ENCODE data around the gene SLC37A1. TPM values are rescaled to one million over a fixed set of nuclear protein-coding genes. Genes with fewer than 3 reads are reported as not detected.

SLC37A1 gene
- total RNA-seq, 1 experiment from 2014 or later, result 38.3 TPM

- DNase-seq, result peak; percentile 19
Measured at GRCh38 chr21:42570841-42571387, 57.3 kb downstream of the SLC37A1 start.

GRCh38 chr21:42571391-42572150 lies 57.9 kb downstream of the SLC37A1 start:
- H4K20me1 ChIP-seq (ENCODE audit: low read length), result no peaks in the 10 kb centered on the region
- POLR2A ChIA-PET (ENCODE audit: unreplicated experiment), result no interaction called here
- BruUV-seq (replicated peaks), result no TSS peak
- H3K9ac ChIP-seq (ENCODE audit: low read length), result no peak overlapping the region
- no peaks in the 10 kb centered on the region for H3K9me2 ChIP-seq (replicated peaks; ENCODE audit: low read length)
- CTCF ChIA-PET, result no interaction called here
- H3F3A ChIP-seq (ENCODE audit: low read length, unreplicated experiment), result no peaks in the 10 kb centered on the region
- H3K9me3 ChIP-seq (ENCODE audit: low read length), result no peaks in the 10 kb centered on the region
- TF ChIP-seq, protein P1, sequence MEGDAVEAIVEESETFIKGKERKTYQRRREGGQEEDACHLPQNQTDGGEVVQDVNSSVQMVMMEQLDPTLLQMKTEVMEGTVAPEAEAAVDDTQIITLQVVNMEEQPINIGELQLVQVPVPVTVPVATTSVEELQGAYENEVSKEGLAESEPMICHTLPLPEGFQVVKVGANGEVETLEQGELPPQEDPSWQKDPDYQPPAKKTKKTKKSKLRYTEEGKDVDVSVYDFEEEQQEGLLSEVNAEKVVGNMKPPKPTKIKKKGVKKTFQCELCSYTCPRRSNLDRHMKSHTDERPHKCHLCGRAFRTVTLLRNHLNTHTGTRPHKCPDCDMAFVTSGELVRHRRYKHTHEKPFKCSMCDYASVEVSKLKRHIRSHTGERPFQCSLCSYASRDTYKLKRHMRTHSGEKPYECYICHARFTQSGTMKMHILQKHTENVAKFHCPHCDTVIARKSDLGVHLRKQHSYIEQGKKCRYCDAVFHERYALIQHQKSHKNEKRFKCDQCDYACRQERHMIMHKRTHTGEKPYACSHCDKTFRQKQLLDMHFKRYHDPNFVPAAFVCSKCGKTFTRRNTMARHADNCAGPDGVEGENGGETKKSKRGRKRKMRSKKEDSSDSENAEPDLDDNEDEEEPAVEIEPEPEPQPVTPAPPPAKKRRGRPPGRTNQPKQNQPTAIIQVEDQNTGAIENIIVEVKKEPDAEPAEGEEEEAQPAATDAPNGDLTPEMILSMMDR (conservative IDR thresholded peaks at IDR 0.05; ENCODE audit: low read depth, low read length), result no peak
- TF ChIP-seq EZH2phosphoT487 (IDR thresholded peaks at IDR 0.05; ENCODE audit: borderline replicate concordance, low read length) (no peak), EZH2 (IDR thresholded peaks at IDR 0.05; ENCODE audit: low read length, unreplicated experiment) (no peak)
- H3K4me2 ChIP-seq (ENCODE audit: low read length), result no peak overlapping the region
- no peak overlapping the region for H3K4me3 ChIP-seq (ENCODE audit: low read length)
- H3K79me2 ChIP-seq (ENCODE audit: low read length), result no peaks in the 10 kb centered on the region
- DNase-seq (no peak), ATAC-seq (no peak)
- intact Hi-C loops (cut with micrococcal nuclease), result no loop called here
- H2AFZ ChIP-seq (ENCODE audit: low read length), result no peak overlapping the region
- no peak overlapping the region for H3K27ac ChIP-seq (ENCODE audit: low read length)
- peaks cover 20% of the 10 kb centered on the region; the same call in 1 of the 2 replicates for H3K36me3 ChIP-seq (ENCODE audit: low read depth, low read length)
- H3K27me3 ChIP-seq (ENCODE audit: low read length), result no peaks in the 10 kb centered on the region
- H3K4me1 ChIP-seq (ENCODE audit: insufficient read depth, low read length), result no peaks in the 10 kb centered on the region

More at GRCh38 chr21:42570841-42571387, 57.3 kb downstream of the SLC37A1 start:
- ATAC-seq, result peak; percentile 62
- Histone ChIP-seq H3K9me2 (replicated peaks; ENCODE audit: low read length) (no peaks in the 10 kb centered on the region), H3K4me1 (ENCODE audit: insufficient read depth, low read length) (no peaks in the 10 kb centered on the region), H3K9ac (ENCODE audit: low read length) (no peak overlapping the region), H3K79me2 (ENCODE audit: low read length) (no peaks in the 10 kb centered on the region), H3K36me3 (ENCODE audit: low read depth, low read length) (peaks cover 20% of the 10 kb centered on the region; the same call in 1 of the 2 replicates), H4K20me1 (ENCODE audit: low read length) (no peaks in the 10 kb centered on the region), H3K27ac (ENCODE audit: low read length) (no peak overlapping the region), H3K4me3 (ENCODE audit: low read length) (no peak overlapping the region), H3K4me2 (ENCODE audit: low read length) (no peak overlapping the region), H3K9me3 (ENCODE audit: low read length) (no peaks in the 10 kb centered on the region), H3F3A (ENCODE audit: low read length, unreplicated experiment) (no peaks in the 10 kb centered on the region), H3K27me3 (ENCODE audit: low read length) (no peaks in the 10 kb centered on the region), H2AFZ (ENCODE audit: low read length) (no peak overlapping the region)
- CTCF ChIA-PET, result no interaction called here
- intact Hi-C loops (cut with micrococcal nuclease), result no loop called here
- TF ChIP-seq, protein P1 (conservative IDR thresholded peaks at IDR 0.05; ENCODE audit: low read depth, low read length), result no peak
- TF ChIP-seq EZH2phosphoT487 (IDR thresholded peaks at IDR 0.05; ENCODE audit: borderline replicate concordance, low read length), result no peak
- no peak for TF ChIP-seq EZH2 (IDR thresholded peaks at IDR 0.05; ENCODE audit: low read length, unreplicated experiment)
- POLR2A ChIA-PET (ENCODE audit: unreplicated experiment), result no interaction called here
- no TSS peak for BruUV-seq (replicated peaks)
